ENCODE measurements around the gene ZNF423.

The ZNF423 gene

DNA sequence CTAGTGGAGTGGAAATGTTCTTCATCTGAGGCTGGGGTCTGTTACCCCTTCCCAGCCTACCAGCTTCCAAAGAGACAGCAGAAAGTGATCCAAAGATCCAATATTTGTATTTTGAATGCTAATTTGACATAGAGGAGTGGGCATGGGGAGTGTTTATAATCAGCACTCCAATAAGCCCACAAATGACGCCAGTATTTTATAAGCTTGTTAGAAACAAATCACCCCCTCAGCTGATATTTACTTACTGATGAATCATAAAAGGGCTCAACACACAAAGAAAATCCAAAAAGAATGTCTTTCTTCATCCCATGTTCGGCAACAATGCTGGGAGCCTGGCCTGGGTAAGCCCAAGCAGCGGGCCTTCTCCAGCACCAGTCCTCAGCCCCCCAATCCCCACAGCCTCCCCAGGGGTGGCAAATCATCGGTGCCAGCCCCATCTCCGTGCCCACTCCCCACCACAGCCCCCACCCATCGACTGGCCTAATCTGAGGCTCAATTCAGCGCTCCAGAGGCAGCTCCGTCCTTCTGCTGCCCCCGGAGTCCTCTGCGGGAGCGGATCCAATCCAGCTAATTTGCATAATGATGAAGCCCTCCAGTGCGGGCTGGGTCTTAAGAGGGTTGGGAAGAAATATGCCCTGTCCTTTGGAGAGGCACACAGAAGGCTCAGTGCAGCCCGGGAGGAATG, 312.8 kb downstream of the ZNF423 start:
- DNase-seq (ENCODE audit: low read depth in 4 of 4, low spot score in 1 of 4) = no peak

DNA sequence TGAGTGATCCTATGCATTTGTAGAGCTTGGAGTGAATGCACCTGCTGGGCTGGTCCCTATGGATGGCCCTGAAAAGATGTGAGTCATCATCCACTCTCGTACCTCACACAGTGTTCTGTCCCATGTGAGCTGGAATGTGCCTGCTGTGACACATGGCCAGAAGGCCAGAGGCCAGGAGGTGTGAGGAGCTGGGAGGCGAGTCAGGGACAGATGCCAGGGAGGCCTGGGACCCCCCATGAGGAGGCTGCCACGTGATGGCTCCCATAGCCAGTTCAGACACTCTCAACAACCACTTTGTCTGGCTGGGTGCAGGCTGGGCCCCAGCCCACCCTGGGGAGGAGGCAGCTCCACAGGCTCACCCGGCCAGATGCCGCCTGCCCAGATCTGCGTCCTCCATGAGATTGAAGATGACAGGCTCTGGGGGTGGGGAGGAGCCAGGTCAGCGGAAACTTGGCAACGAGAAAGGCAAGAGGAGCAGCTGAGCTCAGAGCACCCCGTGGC, 313.5 kb downstream of the ZNF423 start:
- no peak for DNase-seq (ENCODE audit: low read depth in 4 of 4, low spot score in 1 of 4)

DNA sequence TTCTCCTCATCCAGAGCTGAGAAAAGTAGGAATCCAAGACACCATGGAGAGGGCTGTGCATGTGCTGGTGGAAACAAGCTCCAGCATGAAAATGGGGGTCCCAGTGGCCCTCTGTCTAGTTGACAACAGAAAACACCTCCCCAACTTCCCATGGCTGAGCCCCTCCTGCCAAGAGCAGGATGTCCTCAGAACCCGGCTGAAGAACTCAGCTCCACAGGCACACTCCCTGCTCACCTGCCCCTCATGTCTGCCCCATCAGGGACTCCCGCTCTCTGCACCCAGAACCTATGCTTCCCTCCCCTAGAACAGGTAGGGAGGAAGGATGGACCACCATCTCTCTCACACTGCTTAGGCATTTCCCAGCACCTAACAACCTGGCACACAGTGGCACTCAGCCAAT, 315.1 kb downstream of the ZNF423 start:
- no peak for DNase-seq (ENCODE audit: low read depth in 4 of 4, low spot score in 1 of 4)

- DNase-seq (ENCODE audit: low read depth in 4 of 4, low spot score in 1 of 4) = no peak
These were observed 316.2 kb downstream of the ZNF423 start for GRCh38 chr16:49539758-49540157.

GRCh38 chr16:49537924-49538459, 317.9 kb downstream of the ZNF423 start:
- DNase-seq (ENCODE audit: low read depth in 4 of 4, low spot score in 1 of 4) = no peak

- no peak for DNase-seq (ENCODE audit: low read depth in 4 of 4, low spot score in 1 of 4)
These were observed 320.9 kb downstream of the ZNF423 start for GRCh38 chr16:49534901-49535610.

- no peak for DNase-seq (ENCODE audit: low read depth in 4 of 4, low spot score in 1 of 4)
These were observed 322.5 kb downstream of the ZNF423 start for GRCh38 chr16:49533422-49533821.

- DNase-seq (ENCODE audit: low read depth in 4 of 4, low spot score in 1 of 4) = no peak
These were observed 323.0 kb downstream of the ZNF423 start for GRCh38 chr16:49532873-49533272.

GRCh38 chr16:49531931-49532840, 323.7 kb downstream of the ZNF423 start:
- no peak for DNase-seq (ENCODE audit: low read depth in 4 of 4, low spot score in 1 of 4)

GRCh38 chr16:49531425-49531824, 324.5 kb downstream of the ZNF423 start:
- no peak for DNase-seq (ENCODE audit: low read depth in 4 of 4, low spot score in 1 of 4)

- no peak for DNase-seq (ENCODE audit: low read depth in 4 of 4, low spot score in 1 of 4)
These were observed 325.4 kb downstream of the ZNF423 start for GRCh38 chr16:49530427-49530970.

- no peak for DNase-seq (ENCODE audit: low read depth in 4 of 4, low spot score in 1 of 4)
These were observed 326.4 kb downstream of the ZNF423 start for GRCh38 chr16:49529411-49530045.

DNA sequence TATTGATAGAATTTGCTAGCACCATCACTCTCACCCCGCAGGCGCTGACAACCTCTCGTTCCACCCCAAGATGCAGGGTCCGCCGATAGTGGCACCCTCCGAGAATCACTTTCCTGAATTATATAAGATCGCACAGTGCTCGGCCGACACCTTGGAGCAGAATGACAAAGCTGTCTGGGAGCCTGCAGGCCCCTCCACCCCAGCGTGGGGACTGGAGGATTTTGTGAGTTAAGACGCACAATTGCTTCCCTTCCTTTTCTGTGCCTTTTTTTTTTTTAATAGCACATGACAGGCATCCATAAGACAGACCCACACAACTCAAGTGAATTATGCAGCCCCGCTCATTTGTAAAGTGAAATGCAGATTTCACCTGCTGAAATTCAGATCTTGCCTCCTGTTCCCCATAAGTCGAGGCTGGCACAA, 327.0 kb downstream of the ZNF423 start:
- DNase-seq (ENCODE audit: low read depth in 4 of 4, low spot score in 1 of 4) = no peak

DNA sequence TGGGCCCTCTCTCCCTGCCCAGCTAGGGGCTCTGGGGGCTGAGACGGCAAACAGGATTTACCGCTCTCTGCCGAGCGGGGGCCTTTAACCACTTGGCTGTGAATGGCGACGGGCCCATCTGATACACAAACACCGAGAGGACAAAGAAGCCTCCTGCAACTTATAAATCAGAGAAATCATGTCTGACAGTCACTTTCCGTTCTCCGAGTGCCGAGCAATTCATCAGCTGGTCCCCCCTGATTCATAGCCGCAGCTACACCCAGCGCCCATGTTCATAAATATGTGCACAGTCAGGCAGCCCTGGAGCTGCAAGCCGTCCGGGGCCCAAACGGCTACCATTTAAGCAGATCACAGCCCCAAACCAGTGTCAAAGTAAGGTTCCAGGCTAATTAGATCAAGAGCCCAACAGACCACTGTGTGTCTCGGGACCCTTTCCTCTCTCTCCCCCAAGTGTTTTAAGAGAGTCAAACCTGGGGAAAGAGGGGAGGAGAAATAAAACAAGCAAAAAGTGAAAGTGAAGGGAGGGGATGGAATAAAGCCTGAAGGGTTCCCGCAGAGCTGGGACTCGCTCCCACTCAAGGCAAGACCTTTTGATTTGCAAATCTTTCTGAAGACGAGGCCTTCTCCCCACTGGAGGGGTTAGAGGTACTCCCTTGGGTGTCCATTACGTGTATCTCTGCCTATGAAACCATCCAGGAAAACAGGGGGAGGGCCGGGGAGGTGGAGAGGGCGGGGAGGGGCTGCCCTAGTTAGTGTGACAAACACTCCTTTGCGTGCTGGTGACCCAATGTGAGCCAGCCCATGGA, 327.6 kb downstream of the ZNF423 start:
- no peak for DNase-seq (ENCODE audit: low read depth in 4 of 4, low spot score in 1 of 4)

DNA sequence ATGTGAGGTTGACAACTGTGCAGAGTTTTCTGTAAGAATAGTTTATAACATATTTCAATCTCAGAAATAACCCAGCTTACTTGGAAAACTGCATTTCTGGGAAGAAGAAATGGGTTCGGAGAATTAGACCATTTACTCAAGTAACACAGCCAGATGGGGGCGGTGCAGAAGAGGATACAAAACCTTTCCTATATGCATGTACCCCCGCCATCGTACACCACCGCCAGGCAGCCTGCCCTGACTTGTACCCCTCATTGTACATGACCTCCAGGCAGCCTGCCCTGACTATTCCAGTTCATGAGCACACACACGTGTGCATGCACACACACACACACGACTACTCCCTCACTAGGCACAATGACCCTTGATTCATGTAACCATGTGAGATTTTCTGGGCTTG, 328.3 kb downstream of the ZNF423 start:
- DNase-seq (ENCODE audit: low read depth in 4 of 4, low spot score in 1 of 4) = no peak

DNA sequence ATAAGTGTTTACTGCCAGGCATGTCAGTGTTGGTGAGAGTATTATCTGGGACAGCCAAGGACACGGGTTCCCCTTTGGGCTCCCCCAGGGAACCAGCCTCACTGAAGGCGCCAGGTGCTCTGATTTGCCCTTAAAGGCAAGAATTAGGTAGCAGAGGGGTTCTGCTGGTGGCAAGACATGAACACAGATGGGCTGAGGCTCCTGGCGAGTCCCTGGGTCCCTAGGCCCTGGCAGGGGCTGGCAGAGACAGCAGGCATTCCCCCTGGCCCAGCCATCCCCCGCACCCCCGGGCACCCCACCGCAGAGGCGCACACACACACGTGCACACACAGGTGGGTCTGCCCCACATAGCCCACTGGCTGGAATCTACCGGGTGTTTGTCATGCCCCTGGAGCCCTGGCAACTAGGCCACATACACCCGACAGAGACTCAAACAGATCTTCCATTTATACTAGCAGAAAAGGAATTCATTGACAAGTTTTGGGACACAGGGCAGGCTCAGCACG, 329.0 kb downstream of the ZNF423 start:
- DNase-seq (ENCODE audit: low read depth in 4 of 4, low spot score in 1 of 4) = no peak

DNA sequence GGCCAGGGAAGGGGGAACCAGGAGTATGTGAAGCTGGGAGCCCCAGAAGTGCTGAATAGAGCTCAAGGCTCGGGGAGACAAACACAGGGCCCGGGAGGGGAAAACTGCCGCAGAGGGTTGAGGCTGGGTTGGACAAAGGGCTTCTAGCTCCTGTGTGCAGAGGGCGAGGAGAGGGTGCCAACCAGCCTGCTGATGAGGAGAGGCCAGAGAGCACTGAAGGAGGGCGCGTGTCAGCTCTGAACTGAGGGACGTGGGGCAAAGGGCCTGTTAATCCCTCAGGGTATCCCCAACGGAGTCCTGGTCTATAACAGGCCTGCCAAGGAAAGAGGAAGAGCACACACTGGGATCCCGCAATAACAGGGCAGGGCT, 331.0 kb downstream of the ZNF423 start:
- no peak for DNase-seq (ENCODE audit: low read depth in 4 of 4, low spot score in 1 of 4)

GRCh38 chr16:49524216-49524946, 331.5 kb downstream of the ZNF423 start:
- no peak for DNase-seq (ENCODE audit: low read depth in 4 of 4, low spot score in 1 of 4)

Data from stimulated activated CD4-positive, alpha-beta T cell treated with anti-CD3 and anti-CD28 coated beads, Interleukin-1b, Interleukin-23, amount 100 ng/mL, for 24 hours (primary cell).